H4 (cell line): ENCODE measurements around the gene PPP2R1A. TPM values are rescaled to one million over a fixed set of nuclear protein-coding genes. Genes with fewer than 3 reads are reported as not detected.
"Not testable (repeated sequence)": the region's sequence is repeated elsewhere in the genome, so short reads cannot be mapped to it uniquely, and the experiment has no call there.

Experiments used
- DNase-seq: peaks from one replicate; pipeline ENCODE4 v3.0.0-alpha.2; 2015; ENCODE audit warnings: low spot score
- total RNA-seq: library from RNA; depleted of rRNA; stranded (reverse); fragments of >200 nt; shearing (Covaris generic); gene quantifications from 2 replicates; pipeline ENCODE4 v1.2.3, GENCODE V29; 2014

PPP2R1A gene
- total RNA-seq, 1 experiment from 2014 or later, result 225 TPM

DNA sequence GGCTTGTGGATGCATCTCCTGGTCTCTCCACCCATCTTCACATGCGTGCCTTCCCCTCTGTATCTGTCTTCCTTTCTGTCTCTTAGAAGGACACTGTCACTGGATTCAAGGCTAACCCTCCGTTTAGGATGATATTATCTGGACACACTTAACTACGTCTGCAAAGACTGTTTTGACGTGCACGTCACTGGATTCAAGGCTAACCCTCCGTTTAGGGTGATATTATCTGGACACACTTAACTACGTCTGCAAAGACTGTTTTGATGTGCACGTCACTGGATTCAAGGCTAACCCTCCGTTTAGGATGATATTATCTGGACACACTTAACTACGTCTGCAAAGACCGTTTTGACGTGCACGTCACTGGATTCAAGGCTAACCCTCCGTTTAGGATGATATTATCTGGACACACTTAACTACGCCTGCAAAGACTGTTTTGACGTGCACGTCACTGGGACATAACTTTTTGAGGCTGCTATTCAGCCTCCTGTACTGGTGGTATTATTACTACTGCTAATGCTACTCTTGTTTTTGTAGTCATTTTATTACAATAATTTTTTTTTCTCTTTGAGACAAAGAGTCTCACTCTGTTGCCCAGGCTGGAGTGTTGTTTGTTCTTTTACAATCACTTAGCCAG, 11.0 kb downstream of the PPP2R1A start:
- not testable (repeated sequence) for DNase-seq

DNA sequence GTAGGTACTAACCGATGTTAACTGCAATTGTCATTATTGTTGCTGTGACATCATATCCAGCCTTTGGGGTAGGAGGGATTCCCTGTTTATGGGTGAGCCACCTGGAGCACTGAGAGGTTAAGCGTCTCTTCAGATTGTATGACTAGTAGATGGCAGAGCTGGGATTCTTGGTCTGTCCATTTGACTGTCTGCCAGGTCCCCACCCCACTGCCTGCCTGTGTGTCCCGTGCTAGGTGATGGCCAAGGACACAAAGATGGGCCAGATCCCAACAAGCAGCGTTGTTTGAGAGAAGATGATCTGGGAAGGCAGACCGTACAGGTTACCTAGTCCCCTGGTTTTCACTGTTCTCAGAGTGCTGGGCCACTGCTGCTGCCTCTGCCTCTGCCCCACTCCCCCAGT, 16.6 kb downstream of the PPP2R1A start:
- DNase-seq, result no peak

DNA sequence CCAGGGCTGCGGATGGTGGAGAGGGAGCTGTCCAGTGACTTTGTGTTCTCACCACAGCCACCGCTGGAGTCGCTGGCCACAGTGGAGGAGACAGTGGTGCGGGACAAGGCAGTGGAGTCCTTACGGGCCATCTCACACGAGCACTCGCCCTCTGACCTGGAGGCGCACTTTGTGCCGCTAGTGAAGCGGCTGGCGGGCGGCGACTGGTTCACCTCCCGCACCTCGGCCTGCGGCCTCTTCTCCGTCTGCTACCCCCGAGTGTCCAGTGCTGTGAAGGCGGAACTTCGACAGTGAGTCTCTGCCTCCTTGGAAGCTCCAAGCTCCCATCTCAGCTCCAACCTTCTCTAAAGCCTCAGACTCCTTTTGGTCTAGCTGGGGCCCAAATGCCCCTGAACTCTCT, 21.4 kb downstream of the PPP2R1A start:
- no peak for DNase-seq

DNA sequence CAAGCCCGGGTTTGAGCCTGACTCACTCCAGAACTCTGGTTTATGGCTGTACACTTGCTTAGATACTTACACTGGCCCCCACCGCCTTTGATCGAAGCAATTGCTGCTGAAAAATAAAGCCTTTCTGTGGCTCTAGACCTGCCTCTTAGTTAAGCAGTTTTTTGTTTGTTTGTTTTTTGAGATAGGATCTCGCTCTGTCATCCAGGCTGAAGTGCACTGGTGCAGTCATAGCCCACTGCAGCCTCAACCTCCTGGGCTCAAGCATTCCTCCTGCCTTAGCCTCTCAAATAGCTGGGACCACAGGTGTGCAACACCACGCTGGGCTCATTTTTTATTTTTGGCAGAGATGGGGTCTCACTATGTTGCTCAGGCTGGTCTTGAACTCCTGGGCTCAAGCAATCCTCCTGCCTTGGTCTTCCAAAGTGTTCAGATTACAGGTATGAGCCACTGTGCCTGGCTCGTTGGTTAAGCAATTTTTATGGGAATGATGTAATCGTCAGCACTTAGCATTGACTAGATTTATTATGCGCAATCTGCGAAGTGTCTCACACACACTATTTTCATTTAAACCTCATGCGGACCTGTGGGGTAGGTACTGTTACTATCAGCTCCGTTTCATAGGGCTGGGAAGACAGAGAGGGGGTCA, 22.2 kb downstream of the PPP2R1A start:
- DNase-seq, result no peak

DNA sequence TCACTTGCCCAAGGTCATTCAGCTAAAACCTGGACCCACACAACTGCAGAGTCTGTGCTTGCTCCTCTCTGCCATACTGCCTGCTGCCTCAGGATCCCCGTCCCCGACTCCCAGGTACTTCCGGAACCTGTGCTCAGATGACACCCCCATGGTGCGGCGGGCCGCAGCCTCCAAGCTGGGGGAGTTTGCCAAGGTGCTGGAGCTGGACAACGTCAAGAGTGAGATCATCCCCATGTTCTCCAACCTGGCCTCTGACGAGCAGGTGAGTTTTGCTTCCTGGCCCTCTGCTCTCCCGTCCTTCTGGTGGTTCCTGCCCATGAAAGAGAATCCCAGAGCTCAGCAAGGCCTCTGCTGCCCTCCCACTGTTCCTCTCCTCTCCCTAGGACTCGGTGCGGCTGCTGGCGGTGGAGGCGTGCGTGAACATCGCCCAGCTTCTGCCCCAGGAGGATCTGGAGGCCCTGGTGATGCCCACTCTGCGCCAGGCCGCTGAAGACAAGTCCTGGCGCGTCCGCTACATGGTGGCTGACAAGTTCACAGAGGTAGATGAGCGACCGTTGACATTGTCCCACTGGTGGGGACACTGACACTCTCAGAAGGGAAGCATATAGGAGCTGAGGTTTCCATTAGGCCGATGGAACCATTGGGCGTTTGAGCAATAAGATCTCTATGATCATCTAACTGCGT, 22.9 kb downstream of the PPP2R1A start:
- no peak for DNase-seq

DNA sequence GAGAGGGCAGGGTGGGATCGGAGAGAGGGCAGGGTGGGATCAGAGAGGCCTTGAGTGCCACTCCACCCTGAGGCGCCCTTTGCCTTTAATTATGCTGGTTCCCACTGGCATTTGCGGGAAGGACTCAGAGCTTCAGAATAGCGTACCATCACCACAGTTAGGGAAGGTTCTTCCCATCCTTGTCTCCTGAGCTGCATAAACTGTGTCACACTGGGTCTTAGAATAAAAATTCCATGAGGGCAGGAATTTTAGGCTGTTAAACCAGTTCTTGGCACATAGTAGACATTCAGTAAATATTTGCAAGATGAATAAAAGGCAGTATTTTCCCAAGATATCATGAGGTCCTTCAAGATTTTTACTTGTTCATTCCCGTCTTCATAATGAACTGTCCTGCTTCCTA, 24.4 kb downstream of the PPP2R1A start:
- no peak for DNase-seq

DNA sequence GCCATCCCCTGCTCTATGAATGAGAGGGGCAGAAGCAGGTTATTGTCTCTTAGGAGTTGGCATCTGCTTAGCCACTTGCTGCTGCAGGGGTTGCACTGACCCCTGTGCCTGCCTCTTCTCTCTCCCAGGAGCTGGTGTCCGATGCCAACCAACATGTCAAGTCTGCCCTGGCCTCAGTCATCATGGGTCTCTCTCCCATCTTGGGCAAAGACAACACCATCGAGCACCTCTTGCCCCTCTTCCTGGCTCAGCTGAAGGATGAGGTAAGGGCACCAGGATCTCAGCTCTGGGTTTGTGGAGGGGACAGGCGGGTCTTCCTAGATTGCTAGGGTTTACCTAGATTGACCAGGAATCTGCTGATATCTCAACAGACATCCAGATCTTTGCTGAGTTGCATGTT, 26.5 kb downstream of the PPP2R1A start:
- DNase-seq, result no peak

DNA sequence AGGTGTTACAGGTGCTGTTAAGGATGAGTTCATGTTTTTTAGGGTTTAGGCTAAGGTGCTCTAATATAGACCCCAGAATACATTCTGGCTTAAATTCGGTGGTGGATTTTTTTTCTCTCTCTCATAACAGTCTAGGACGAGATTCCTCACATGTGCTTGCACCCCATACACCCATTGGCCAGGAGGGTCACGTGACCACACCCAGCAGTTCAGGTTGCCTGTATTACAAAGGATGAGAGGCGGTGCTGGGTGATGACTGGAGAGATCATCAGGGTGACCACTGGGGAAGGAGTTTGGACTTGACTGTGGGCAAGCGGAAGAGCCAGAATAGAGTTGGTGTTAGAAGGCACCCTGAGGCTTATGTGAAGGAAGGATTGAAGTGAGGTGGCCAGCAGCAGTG, 27.7 kb downstream of the PPP2R1A start:
- no peak for DNase-seq

DNA sequence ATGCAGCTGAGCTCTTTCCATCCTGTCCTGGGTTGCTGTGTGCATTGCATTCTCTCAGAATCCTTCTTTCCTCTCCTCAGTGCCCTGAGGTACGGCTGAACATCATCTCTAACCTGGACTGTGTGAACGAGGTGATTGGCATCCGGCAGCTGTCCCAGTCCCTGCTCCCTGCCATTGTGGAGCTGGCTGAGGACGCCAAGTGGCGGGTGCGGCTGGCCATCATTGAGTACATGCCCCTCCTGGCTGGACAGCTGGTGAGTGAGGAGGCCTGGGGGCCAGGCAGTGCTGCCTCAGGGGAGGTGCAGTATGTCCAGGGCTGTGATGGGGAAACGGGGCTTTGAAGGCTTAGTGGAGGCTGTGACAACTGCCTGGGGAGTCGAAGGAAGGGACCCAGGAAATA, 29.8 kb downstream of the PPP2R1A start:
- no peak for DNase-seq

DNA sequence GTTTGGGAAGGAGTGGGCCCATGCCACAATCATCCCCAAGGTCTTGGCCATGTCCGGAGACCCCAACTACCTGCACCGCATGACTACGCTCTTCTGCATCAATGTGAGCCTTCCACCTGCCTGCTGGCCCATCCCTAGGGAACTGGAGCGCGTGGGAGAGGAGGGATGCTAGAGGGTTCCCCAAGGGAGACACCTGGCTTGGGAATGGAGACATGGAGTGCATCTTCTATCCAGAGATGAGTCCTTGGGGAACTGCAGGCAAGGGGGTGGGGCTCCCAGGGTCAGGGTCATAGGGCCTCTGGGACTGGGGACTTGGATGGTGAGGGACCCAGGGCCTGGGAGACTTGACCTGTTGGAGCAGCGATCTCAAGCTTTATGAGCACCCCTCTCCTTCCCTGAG, 31.2 kb downstream of the PPP2R1A start:
- no peak for DNase-seq

DNA sequence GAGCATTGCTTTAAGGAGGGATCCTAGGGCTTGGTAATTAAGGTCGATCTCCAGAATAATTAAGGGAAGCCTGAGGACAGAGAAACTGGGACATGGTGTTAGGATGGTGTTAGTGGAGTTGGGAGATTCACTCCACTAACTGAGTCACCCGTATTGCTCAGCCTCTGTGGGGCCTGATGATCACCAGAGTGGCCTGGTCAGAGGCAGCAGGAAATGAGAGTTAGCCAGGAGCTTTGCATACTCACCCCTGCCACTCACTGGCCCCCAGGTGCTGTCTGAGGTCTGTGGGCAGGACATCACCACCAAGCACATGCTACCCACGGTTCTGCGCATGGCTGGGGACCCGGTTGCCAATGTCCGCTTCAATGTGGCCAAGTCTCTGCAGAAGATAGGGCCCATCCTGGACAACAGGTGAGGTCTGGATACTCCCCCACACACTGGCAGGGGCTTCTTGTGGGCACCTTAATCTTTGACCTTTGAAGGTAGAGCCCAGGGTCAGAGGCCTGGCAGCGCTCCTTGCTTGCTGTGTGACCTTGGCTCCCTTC, 32.1 kb downstream of the PPP2R1A start:
- no peak for DNase-seq

DNA sequence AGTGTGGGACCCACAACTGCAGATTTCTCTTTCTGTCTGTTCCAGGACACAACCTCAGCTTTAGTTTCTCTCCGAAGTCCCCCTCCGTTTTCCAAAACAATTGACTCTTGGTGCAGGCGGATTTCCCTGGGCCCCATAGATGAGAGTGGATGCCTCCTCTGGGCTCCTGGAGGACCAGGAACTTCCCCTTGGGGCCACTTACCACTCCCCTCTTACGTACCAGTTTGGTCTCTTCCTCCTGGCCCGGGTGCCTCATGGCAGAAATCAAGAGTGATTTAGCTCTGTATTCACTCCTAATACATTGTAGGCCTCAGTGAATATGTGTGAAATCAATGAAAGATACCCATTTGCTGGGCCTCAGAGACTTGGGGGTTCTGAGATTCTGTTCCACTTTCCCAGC, 34.4 kb downstream of the PPP2R1A start:
- DNase-seq, result no peak

DNA sequence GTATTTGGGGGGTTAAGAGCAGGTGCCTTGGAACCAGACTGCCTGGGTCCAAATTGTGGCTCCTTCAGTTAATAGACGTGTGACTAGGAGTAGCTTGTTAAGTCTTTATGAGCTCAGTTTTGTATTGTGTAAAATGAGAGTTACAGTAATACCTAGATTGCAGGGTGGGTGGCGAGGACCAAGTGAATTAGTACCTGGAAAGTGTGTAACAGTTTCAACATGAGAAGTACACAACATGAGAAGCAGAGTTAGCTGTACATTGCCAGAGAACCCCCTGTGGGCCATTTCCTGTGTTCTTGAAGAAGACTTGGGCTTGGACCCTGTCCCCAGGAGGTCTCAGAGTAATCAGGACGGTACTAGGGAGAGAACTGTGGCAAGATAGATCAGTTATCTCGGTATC, 36.8 kb downstream of the PPP2R1A start:
- no peak for DNase-seq

DNA sequence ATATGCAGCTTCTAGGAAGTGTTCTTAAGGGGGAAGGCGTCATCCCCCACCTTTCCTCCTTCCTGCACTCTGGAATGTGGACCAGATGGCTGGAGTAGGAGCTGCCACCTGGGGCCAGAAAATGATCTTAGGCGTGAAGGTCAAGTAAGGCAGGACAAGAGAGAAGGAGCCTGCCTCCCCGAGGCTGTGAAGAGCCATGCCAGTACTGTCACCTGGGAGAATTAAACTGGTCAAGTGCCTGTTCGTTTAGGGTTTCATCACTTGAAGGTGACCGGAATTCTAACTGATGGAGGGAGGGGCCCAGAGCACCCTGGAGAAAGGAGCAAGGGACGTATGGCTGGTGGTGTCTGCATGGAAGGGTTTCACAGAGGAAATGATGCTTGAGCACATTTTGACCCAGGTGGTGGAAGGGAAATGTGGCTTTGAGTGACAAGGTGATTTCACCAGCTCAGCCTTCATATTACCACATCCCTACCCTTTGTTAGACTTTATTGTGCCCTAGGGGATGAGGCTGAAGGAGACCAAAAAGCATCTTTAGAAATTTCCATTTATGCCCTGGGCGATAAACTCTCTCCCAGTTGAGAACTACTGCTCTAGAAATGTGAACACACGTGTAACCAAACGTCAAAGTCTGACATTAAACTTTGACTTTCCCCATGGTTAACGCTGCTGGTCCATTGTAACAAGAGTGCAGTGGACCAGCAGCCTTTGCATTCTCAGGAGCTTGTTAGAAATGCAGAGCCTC, 37.5 kb downstream of the PPP2R1A start:
- DNase-seq, result no peak

DNA sequence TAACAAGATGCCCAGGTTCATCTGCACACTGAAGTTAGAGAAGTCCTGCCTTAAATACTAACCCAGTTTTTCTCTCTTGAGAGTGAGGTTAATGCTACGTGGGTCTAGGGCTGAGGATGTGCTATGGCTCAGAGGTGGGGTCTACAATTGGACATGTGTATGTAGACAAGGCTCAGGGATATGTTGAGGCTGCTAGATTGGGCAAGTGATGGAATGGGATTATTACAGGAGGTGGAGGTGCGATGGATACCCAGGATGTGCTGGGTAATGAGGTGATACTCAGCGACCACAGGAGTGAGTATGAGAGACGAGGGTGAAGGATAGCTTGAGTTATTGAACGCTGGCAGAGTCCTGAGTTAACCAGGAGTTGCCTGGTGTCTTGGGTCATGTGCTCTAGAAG, 38.1 kb downstream of the PPP2R1A start:
- DNase-seq, result no peak

DNA sequence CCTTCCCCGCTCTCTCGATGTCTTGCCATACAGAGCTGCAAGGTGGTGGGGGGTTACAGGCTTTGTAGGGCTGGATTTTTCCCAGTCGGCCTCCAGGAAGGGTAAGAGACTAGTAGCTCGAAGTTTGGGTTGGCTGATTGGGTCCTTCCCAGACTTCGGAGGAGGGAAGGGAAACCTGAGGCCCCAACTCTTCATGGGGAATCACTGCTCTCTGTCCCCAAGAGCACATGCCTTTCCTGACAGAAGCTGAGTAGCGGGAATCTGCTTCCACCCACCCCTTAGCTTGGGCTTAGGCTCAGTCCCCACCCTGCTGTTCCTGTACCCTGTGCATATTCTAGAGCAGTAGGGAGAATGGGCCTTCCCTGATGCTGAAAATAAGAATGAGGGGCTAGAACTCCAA, 39.7 kb downstream of the PPP2R1A start:
- no peak for DNase-seq

DNA sequence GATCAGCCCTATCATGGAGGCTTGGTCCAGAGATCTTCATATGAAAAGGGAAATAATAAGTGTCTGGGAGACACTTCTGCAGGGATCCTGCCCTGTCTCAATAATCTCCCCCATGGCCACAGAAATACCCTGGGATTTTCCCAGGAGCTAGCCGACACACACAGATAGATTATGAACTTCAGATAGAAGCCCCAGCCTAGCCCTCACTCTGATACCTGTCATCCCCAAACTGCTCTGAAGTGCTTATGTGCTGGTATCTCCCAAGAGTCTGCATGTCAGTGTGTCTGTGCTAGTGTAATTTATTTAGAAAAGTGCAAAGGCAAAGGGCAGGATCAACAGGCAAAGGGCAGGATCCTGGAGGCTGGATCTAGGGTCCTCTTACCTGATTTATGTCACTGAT, 40.8 kb downstream of the PPP2R1A start:
- DNase-seq, result no peak

DNA sequence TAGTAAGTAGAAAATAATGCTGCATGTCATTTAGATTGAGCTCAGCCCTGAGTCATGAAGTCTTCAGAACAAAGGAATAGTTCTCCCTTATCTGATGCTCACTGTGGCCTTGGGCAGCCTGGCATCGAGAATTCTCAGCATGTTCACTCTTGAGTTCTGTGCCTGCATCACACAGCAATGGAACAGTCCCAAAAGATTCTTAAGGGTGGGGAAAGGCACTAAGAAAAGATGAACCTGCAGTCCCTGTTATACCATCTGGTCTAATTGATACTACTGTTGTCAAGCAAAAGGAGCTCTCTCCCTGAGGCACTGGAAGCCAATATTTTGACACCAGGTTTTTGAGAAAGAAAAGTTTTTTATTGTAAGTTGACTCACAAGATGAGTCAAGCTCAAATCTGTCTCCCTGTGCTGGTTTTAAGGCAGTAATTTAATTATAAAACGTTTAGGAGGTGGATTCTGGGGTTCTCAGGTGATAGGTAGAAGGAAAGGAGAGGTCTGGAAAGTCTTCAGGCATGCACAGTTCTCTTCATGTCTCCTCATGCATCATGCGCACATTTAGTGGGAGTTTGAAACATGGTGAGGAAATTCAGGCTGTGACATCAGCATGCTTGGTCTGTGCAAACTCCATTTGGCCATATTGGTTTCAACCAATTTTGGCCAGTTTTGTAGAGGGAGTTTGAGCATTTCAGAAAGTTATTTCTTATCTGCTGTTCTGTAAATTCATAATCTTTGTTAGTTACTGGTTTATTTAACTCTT, 41.5 kb downstream of the PPP2R1A start:
- DNase-seq, result no peak

DNA sequence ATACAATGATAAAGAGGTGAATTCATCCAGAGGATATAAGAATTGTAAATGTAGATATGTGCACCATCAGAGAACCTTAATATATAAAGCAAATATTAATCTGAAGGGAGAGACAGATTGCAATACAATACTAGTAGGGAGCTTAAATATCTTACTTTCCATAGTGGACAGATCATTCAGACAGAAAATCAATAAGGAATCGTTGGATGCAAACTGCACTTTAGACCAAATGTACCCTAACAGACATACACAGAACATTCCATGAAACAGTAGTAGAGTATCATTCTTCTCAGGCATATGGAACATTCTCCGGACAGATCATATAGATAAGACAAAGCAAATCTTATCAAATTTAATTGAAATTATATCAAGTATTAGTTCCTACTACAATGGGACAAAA, 44.6 kb downstream of the PPP2R1A start:
- DNase-seq, result no peak

DNA sequence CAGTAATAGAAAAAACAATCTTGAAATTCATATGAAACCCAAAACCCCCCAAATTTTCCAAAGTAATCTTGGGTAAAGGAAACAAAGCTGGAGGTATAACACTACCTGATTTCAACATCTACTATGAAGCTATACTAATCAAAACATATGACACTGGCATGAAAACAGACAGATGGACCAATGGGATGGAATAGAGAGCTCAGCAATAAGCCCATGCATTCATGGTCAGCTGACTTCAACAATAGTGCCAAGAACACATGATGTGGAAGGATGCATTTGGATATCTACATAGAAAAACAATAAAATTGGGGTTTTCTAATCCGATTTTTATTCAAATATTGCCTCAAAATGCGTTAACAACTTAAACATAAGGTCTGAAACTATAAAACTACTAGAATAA, 47.3 kb downstream of the PPP2R1A start:
- DNase-seq, result no peak

DNA sequence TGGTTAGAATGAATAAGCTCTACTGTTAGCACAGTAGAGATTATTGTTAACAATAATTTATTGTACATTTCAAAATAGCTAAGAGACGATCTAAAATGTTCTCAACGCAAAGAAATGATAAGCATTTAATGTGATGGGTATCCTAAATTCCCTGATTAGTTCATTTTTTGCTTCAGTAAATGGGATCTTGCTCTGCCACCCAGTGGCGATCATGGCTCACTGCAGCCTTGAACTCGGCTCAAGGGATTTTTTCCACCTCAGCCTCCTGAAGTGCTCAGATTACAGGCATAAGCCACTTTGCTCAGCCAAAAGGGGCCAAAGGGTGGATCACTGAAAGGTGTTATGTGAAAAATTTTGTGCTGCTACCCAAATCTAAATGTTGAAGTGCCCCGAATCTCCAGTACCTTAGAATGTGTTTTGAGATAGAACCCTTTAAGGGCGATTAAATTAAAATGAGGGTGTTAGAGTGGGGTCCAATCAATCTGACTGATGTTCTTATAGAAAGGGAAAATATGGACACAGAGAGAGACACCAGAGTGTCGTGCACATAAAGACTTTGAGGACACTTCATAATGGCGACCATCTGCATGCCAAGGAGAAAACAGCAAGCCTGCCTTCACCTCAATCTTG, 48.0 kb downstream of the PPP2R1A start:
- peak; percentile 72 for DNase-seq
